GM20000 (cell line): Measurements from ENCODE around the gene ANKRD62.

Experiments used
- DNase-seq: peaks from one replicate; pipeline ENCODE4 v3.0.0; 2012; ENCODE audit warnings: low spot score
- CTCF ChIP-seq: IDR thresholded peaks from 2 replicates; pipeline ENCODE4 v1.5.1; 2012; ENCODE audit warnings: mild to moderate bottlenecking, control low read depth; ENCODE audit errors: extremely low read depth, missing control alignments

ANKRD62 gene

DNA sequence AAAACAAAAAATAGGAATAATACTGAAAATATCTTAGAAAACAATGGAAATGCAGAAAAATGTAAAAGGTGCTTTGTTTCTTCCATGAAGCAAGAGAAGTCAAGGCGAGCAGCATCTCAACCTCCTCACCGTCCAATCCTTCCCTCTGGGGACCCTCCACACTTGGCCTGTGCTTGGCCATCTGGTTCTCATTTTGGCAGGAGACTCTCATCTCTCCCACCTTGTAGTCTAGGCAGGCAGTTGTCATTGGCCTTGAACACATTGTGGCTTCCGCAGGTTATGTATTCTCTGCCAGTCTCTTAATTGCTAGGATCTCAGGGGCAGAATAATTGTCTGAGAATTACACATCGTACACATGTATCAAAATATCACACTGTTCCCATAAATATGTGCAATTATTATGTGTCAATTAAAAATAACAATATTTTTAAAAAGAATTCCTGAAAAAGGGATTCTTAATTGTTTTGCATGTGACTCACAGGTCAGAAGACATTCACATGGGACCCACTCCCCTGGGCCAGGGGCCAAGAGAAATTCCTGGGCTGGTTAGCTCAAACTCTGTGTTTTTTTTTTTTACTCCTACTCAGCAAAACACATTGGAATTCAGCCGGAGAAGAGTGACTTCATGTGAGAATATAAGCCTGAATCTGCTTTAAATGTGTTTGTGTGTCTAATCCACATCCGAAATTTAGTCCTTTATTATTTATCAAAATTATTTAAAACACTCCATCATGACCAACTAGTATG, 14.0 kb upstream of the ANKRD62 start:
- no peak for TF ChIP-seq CTCF
- no peak for DNase-seq

DNA sequence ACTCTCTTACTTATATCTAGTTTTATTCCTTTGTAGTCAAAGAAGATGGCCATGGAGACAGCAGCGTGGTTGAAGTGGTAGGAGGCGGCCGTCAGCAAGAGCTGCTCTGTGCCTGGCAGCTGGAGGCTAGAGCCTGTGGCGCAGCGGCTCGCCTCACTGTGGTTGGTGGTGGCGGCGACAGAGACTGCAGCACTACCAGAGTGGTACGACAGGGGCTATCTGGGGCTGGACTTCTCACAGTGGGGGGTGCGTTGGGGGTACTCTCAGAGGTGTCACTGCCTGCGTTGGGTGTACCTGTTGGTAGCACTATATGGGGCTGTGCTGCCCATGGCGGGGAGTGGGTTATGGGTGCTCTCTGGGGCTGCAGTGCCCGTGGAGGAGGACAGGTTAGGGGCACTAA, 8.5 kb upstream of the ANKRD62 start:
- no peak for DNase-seq
- TF ChIP-seq CTCF, result no peak

GRCh38 chr18:12085786-12086185, 7.9 kb upstream of the ANKRD62 start:
- no peak for DNase-seq
- no peak for TF ChIP-seq CTCF

GRCh38 chr18:12086249-12086648, 7.4 kb upstream of the ANKRD62 start:
- DNase-seq, result no peak
- no peak for TF ChIP-seq CTCF

- no peak for DNase-seq
- no peak for TF ChIP-seq CTCF
Measured at GRCh38 chr18:12086677-12087470, 6.8 kb upstream of the ANKRD62 start.

DNA sequence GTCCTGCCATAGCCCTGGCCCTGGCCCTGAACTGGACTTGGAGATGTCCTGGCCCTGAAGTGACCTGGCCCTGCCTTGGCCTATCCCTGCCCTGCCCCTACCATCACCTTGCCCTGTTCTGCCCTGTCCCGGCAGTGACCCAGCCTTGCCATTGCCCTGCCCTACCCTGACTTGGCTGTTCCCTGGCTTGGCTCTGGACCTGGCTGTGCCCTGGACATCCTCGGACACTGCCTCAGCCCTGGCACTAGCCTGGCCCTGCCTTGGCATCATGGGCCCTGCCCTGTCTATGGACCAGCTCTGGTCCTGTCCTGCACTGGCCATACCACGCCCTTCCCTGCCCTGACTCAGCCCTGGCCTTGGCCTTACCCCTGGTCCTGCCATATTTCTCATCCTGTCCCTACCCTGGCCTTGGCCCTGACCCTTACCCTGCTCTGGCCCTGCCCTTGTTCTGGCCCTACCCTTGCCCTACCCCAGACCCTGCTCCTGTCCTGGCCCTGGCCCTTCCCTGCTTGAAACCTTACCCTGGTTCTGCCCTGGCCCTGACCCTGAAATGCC, 6.1 kb upstream of the ANKRD62 start:
- no peak for DNase-seq
- no peak for TF ChIP-seq CTCF

DNA sequence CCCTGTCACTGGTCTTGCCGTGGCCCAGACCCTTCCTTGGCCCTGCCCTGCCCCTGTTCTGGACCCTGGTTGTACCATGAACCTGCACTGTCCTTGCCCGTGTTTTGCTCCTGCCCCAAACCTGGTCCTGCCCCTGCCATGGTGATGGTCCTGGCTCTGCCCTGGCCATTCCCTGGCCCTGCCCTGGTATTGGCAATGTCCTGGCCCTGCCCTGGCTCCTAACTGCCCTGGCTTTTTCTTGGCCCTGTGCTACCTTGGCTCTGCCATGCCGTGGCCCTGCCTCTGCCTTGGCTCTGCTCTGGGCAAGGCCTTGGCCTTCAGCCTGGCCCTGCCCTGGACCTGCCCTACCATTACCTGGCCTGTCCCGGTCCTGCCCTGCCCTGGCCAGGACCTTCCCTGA, 5.5 kb upstream of the ANKRD62 start:
- DNase-seq, result no peak
- no peak for TF ChIP-seq CTCF
